ENCODE measurements around the gene COQ4. TPM values are rescaled to one million over a fixed set of nuclear protein-coding genes. Genes with fewer than 3 reads are reported as not detected.

COQ4 gene
- total and polyA plus RNA-seq, 2 experiments from 2014 or later, result 35.3 to 37.0 TPM

- DNase-seq (ENCODE audit: low spot score), result peak; percentile 65
- H3K27ac Mint-ChIP-seq, result no peak overlapping the region
- H3K27me3 ChIP-seq (ENCODE audit: insufficient read depth), result no peaks in the 10 kb centered on the region
- H3K27ac ChIP-seq (ENCODE audit: low read depth), result no peak overlapping the region
- no peaks in the 10 kb centered on the region for H3K9me2 ChIP-seq (ENCODE audit: insufficient read depth)
- H3K79me2 ChIP-seq (replicated peaks; ENCODE audit: insufficient read depth), result no peaks in the 10 kb centered on the region
- H3K4me3 ChIP-seq, result no peak overlapping the region
- H4K20me1 ChIP-seq (replicated peaks; ENCODE audit: insufficient read depth), result peaks cover 6% of the 10 kb centered on the region; the same call in 1 of the 2 replicates
- peaks cover 4% of the 10 kb centered on the region for H3K4me1 Mint-ChIP-seq
- H3K9me3 Mint-ChIP-seq, result 0 out of 3 replicates have a peak, but pooled peaks cover under 1% of the 10 kb centered on the region
- H3K36me3 Mint-ChIP-seq (ENCODE audit: low read depth), result peaks cover 12% of the 10 kb centered on the region
- H3K4me1 ChIP-seq (ENCODE audit: insufficient read depth), result no peaks in the 10 kb centered on the region
- TF ChIP-seq CTCF (conservative IDR thresholded peaks at IDR 0.05; ENCODE audit: low read depth in 2 of 2), result peak; percentile 42 to 76
- no peak for TF ChIP-seq JUNB (IDR thresholded peaks at IDR 0.05; ENCODE audit: unreplicated experiment)
- no peak for TF ChIP-seq EZH2phosphoT487 (IDR thresholded peaks at IDR 0.05; ENCODE audit: unreplicated experiment)
- H2AFZ ChIP-seq, result no peak overlapping the region
- peak; percentile 6; the same call in 2 of the 3 replicates for ATAC-seq
- H3K4me2 ChIP-seq, result no peak overlapping the region
- H3F3A ChIP-seq (replicated peaks; ENCODE audit: low read depth), result peaks cover 12% of the 10 kb centered on the region; the same call in 1 of the 2 replicates
- no peak overlapping the region; the same call in 2 of the 3 replicates for H3K4me3 Mint-ChIP-seq
- H3K27me3 Mint-ChIP-seq (ENCODE audit: insufficient read depth, low read depth, poor library complexity), result peaks cover 14% of the 10 kb centered on the region
- H3K36me3 ChIP-seq (ENCODE audit: insufficient read depth), result 0 out of 2 replicates have a peak, but pooled peaks cover 4% of the 10 kb centered on the region
Measured at GRCh38 chr9:128344931-128345605, 22.4 kb downstream of the COQ4 start.

DNA sequence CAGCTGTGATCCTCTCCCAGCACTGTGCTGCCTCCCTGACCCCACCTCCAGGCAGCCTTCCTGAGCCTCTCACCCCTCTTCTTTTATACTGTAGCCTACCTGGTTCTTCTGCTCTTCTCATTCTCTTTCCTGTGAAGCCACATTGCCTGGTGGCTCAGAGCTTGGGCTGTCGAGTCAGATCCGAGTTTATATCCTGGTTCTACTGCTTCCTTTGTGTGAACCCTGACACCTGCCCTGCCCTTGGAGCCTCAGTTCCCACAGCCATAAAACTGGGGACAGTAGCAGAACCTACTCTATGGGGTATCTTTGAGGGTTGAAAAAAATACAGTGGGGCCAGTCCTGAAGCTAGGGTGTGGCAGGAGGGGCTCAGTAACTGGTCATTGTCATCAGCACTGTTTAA is 26.5 kb downstream of the COQ4 start:
- H3K4me2 ChIP-seq, result no peak overlapping the region
- DNase-seq (ENCODE audit: low spot score) (no peak), ATAC-seq (no peak)
- H3K27ac ChIP-seq (ENCODE audit: low read depth), result no peak overlapping the region
- no peaks in the 10 kb centered on the region for H3K4me1 ChIP-seq (ENCODE audit: insufficient read depth)
- H4K20me1 ChIP-seq (replicated peaks; ENCODE audit: insufficient read depth), result no peaks in the 10 kb centered on the region; the same call in 1 of the 2 replicates
- H3F3A ChIP-seq (replicated peaks; ENCODE audit: low read depth), result peaks cover 3% of the 10 kb centered on the region; the same call in 1 of the 2 replicates
- H3K27me3 Mint-ChIP-seq (ENCODE audit: insufficient read depth, low read depth, poor library complexity), result peaks cover 11% of the 10 kb centered on the region
- no peaks in the 10 kb centered on the region for H3K27me3 ChIP-seq (ENCODE audit: insufficient read depth)
- H3K9me2 ChIP-seq (ENCODE audit: insufficient read depth), result no peaks in the 10 kb centered on the region
- H3K4me1 Mint-ChIP-seq, result no peaks in the 10 kb centered on the region; the same call in 2 of the 3 replicates
- H3K27ac Mint-ChIP-seq, result no peak overlapping the region
- H3K4me3 Mint-ChIP-seq, result no peak overlapping the region
- H2AFZ ChIP-seq, result no peak overlapping the region
- H3K4me3 ChIP-seq, result no peak overlapping the region
- H3K36me3 Mint-ChIP-seq (ENCODE audit: low read depth), result peaks cover 20% of the 10 kb centered on the region
- H3K79me2 ChIP-seq (replicated peaks; ENCODE audit: insufficient read depth), result no peaks in the 10 kb centered on the region
- H3K9me3 Mint-ChIP-seq, result no peaks in the 10 kb centered on the region
- H3K36me3 ChIP-seq (ENCODE audit: insufficient read depth), result no peaks in the 10 kb centered on the region
- no peak for TF ChIP-seq NANOG (IDR thresholded peaks at IDR 0.05; ENCODE audit: borderline replicate concordance)
- TF ChIP-seq CREB1 (CRISPR knock-in tag; IDR thresholded peaks at IDR 0.05; ENCODE audit: low read depth), result no peak
- TF ChIP-seq CTCF (conservative IDR thresholded peaks at IDR 0.05; ENCODE audit: low read depth in 2 of 2), result no peak
- no peak for TF ChIP-seq ZNF114 (CRISPR knock-in tag; IDR thresholded peaks at IDR 0.05)
- no peak for TF ChIP-seq ZNF462 (CRISPR knock-in tag; IDR thresholded peaks at IDR 0.05)
- TF ChIP-seq EZH2 (IDR thresholded peaks at IDR 0.05; ENCODE audit: low read depth, unreplicated experiment), result no peak
- TF ChIP-seq ZNF331 (CRISPR knock-in tag; IDR thresholded peaks at IDR 0.05; ENCODE audit: low read depth), result no peak
- no peak for TF ChIP-seq JUNB (IDR thresholded peaks at IDR 0.05; ENCODE audit: unreplicated experiment)
- no peak for TF ChIP-seq EZH2phosphoT487 (IDR thresholded peaks at IDR 0.05; ENCODE audit: unreplicated experiment)
